HG03457 (cell line): ENCODE measurements around the gene PRSS38.

Experiments used
- ATAC-seq: cut with Tn5 transposase; IDR thresholded peaks from one replicate; pipeline ENCODE4 v1.9.1; 2021; ENCODE audit warnings: moderate number of reproducible peaks; ENCODE audit not compliant: unreplicated experiment

Gene PRSS38

DNA sequence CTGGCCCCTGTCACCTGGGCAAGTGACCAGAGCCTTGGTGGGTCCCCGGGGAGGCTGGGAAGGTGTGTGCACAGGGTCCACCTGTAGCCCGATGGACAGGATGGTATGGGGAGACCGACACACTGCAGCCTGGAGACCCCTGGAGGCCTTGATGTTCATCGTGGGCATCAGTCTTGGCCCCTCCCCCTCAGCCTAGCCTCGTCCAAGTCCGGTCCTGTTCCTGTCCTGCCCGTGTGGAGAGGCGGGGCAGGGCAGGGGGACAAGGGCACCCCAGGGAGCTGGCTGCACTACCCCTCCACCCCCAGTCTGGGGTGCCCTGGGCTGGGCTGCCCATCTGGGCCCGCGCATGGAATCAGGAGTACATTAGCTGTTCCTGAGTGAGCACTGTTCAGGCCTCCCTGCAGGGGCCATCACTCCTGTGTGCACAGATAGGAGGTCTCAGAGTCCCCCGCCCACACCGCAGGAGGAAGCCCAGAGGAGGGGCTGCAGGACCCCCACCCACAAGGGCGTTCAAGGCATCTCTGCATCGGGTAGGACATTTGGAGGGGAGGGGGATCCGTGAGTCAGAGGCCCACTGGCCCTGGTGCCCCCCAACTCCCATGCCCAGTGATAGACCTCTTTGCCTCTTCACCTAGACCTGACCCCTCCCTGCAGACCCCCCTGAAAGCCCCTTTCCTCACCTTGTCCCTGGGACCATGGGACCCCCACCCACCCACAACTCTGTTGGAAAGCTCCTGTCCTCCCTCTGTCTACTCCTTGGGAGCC, 69.1 kb downstream of the PRSS38 start:
- ATAC-seq = no peak

DNA sequence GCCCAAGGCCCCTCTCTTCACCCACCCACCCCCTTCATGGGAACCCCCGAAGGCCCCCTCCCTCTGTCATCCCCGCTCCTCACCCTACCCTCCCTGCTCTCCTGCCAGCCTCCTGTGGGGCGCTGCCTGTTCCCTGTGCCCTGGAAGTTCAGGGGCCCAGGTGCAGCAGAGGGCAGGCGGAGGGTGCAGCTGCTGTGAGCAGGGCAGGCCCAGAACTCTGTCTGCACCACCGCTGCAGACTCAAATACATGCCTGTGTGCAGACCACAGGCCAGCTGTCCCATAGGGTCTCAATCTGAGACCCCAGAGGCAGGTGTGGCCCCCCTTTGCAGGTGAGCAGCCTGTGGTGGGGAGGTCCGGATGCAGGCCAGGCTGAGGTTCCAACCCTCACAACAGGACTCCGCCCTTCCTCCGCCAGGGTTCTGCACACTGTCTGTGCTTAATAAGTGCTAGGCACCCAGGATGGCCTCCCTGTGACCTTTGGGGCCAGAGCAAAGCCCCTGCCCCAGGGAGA, 69.7 kb downstream of the PRSS38 start:
- no peak for ATAC-seq

DNA sequence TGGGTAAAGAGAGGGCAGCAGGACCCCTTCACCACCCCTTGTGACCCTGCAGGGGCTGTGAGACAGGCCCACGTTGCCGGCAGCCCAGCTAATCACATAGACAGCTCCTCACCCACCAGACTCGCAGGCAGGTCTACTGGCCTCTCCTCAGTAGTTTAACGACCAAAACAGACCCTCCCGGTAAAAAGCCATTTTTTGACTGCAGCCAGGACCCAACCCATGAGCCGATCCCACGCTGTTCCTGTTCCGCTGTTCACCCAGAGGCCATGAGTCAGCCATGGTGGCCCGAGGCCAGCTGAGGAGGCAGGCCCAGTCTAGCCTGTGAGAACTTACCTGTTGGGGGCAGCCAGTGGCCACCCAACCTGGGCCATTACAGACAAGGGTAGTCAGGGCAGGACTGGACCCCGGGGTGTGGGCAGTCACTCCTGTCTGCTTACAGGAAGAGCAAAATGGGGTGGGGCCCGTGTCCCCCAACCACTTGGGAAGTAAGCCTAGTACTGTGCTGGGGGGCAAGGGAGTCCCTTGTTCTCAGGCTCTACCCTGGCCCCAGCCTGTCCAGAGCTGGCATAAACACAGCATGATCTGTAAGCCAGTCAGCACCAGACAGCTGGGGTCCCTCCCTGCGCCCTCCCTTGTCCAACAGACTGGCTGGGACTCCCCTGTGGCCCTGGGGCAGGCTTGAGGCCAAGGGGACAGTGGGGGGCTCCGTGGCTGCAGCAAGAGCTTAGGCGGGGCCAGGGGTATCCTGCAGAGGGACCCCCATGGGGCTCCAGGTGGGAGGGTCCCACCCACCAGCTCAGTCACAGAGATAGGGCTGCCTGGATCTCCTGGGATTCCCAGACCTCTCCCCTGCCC, 70.4 kb downstream of the PRSS38 start:
- no peak for ATAC-seq

DNA sequence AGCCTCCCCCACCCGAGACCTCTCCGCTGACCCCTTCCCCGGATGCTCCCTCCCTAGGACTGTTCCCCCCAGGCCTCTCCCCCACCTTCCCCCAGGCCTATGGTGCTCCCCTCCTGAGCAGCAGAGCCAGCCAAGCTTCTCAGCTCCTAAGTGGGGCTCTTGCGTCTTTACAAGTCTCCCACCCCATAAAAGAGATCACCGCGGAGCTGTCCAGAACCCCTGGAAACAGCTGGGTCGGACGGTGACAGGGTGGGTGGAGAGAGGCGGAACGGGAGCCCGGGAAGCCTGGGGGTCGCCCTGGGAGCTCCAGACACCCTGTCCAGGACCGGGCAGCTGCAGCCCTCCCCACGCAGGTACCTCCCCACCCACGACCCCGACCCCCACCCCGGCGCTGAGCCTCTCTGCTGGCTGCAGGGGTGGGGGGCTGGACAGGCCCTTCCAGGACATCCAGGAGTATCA, 71.1 kb downstream of the PRSS38 start:
- no peak for ATAC-seq

DNA sequence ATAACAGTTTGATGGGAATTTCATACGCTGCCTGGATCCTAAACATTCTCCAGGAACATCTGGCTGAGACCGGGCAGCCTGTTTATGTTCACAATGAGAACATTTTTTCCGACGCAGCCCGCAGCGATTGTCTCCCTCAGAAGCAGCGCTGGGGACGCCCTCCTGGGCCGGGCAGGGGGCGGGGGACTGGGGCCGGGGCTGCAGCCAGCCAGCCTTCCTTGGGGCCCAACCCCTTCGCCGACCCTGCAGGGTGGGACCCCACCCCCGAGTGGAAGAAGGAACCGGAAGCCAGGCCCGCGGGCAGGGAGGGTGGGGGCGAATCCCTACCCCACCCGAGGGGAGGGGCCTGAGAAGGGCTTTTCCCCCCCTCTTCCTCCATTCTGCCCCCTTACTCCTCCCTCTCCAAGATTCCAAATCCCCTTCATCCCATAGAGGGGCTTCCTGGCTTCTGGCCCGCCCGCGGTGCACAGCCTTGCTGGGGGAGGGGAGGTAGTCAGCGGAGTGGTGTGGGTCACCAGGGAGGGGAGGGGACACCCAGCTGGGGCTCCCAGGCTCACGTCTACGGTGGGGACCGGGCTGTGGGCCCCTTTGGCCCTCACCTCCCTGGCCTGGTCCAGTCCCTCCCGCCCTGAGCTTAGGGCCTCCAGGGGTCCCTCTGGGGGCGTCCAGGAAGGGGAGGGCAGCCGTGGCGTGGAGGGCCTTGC, 71.7 kb downstream of the PRSS38 start:
- no peak for ATAC-seq

DNA sequence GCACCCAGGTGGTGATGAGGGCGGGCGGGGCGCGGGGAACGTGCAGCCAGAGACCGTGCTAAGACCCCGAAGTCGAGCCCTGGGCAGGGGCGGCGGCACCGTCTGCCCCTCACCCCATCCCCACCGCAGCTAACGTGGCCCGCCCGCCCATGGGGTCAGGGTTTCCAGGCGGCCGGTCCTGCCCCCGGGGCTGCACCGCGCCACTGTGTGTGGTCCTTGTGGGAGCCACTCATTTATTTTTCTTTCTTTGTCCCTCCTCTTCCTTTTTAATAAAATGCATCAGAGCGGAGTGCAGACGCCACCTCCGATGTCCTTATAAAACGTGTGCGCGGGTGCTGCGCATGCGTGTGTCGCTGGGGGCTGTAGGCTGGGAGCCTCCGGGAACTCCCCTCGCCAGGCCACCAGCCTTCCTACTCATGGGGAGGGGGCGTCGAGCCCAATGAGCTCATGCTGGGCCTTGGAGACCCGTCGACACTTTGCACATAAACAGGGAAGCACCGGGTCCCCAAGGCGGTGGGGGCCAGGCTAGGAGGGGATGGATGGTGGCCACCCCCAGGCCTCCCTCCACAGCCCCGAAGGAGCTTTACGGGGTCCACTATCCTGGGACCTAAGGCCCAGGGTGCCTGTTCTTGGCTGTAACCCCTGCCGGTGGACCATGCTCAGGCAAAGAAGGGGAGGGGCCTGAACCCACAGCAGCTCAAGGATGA, 72.4 kb downstream of the PRSS38 start:
- ATAC-seq = no peak

DNA sequence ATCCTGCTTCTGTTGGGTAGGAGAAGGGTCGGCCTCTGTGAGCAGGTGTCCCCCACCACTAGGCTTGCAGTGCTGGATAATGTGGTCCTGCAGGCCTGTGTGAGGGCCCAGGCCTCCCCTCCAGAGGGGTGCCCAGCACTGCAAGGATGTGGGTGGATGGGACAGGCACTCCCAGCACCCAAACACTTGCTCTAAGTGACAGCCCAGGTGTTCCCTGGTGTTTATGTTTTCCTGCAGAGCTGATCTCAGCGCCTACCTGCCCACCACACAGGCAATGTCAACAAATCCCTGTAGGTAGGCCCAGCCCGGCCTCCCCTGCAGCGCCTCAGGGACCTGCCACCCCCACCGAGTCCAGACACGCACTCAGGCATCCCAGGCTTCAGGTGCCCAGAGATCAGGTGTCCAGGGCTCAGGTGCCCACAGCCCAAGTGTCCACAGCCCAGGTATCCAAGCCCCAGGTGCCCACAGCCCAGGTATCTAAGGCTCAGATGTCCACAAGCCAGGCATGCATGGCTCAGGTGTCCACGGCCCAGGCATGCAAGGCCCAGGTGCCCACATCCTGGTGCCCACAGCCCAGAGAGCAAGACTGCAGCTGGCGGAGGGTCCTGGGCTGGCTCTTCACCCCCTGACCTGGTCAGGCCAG, 73.0 kb downstream of the PRSS38 start:
- ATAC-seq = no peak

DNA sequence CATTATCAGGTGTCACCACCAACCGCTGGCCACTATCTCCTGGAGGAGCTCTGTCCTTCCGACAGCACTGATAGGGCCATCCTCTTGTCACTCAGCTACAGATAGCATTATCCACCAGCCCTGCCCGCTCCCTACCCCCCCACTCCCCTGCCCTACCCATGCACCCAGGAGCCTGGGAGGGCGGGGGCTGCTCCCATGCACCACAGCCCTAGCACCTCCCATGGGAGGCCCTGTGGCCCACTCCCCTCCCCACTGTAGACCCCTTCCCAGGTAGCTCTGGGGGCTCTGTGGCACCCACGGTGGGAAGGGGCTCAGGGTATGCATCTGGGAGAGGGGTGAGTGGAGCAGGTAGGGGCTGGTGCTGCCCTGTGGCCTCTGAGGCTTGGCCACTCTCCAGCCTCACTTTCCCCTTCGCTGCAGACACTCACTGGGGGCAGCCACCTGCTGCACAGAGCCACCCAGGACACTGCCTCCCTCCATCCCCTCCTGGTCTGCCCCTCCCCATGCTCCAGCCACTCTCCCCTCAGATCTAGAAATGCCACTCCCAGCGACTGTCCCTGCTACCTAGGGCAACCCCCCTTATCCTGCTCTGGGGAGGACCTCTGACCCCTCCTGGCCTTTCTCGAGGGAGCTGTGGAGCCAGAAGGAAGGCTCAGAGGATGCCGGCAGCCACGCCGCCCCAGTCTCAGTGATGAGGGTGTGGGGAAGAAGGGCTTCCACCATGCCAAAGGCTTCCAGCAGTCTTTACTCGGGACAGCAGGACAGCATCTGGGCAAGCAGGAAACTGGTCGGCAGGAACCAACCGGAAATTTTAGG, 73.8 kb downstream of the PRSS38 start:
- ATAC-seq = no peak

DNA sequence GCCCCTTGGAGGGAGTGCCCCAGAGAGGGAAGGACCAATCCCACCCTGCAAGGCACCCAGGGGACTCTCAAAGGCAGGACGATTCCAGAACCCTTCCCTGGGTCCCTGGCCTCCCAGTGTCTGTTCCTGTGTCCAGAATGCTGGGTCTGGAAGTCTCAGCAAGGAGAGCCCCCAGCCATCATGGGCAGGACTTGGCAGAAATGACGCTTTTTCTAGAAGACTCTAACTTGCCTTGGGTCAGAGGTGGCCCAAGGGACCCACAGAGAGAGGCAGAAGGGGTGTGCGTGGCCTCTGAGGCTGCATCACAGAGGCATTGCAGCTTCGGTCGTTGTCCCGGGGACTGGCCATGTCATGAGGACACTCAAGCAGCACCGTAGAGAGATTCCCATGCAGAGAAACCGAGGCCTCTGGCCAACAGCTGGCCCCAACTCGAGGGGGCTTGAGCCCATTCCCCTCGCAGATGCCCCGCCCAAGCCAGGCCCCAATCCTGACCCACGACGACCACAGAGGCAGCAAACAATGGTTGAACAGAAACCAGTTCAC, 74.5 kb downstream of the PRSS38 start:
- no peak for ATAC-seq

DNA sequence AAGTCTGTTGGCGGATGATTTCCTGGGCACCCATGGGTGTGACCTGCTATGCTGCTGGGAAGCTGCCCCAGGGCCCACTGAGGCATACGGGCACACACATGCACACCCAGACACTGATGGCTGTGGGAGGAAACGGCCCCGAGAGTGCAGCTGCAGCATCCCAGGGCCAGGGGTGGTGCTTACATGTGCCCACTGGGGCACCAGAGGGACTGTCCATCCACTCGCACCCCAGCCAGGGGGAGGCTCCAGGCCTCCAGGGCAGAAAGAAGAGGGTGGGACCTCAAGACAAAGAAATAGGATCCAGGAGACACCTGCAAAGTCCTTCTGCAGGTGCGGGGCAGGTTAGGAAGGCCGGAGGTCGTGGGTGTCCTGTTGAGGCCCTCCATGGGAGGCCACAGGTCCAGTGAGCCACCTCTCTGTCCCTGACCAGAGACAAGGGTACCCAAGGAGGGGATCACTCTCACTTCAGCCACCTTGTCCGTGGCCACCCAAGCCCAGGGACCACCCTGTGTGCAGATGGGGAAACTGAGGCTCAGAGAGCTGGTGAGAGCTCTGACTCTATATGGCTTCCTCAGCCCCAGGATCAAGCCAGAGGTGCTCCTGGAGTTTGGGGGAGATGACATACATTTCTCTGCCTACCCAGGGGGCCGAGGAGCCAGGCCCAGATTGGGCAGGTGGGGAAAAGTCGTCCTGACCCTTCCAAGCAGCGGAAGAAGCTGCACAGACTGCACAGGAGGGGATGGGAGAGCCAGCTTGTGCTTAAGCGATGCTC, 75.2 kb downstream of the PRSS38 start:
- no peak for ATAC-seq

DNA sequence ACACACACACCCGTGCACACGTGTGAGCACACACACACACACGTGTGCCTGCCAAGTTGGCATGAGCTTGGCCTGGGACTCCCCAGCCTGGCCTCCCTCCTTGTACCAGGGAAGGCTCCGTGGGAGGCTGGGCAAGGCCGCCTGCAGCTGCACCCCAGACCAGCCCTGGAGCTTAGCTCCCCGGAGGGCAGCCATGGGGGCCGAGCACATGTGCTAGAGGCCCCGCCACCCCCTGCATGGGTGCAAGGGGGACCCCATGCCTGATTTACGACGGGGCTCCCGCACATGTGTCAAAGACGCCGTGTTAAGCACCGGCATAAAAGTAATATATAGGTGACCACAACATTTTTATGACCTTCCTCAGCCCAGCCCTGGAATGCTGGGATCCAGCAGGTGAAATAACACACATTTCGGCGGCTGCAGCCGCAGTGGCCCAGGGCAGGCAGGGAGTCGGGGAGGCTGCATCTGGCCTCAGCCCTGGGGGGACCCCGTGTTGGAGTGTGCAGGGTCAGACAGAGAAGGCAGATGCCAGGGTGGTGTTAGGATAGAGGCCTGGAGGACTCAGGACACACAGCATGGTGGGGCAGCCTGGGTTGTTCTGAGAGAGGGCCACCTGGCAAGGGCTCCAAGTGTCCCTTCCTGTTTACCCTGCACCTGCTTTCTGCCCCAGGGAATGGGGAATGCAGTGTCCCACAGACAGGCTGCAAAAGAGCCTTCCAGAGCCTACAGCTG, 75.9 kb downstream of the PRSS38 start:
- ATAC-seq = no peak

DNA sequence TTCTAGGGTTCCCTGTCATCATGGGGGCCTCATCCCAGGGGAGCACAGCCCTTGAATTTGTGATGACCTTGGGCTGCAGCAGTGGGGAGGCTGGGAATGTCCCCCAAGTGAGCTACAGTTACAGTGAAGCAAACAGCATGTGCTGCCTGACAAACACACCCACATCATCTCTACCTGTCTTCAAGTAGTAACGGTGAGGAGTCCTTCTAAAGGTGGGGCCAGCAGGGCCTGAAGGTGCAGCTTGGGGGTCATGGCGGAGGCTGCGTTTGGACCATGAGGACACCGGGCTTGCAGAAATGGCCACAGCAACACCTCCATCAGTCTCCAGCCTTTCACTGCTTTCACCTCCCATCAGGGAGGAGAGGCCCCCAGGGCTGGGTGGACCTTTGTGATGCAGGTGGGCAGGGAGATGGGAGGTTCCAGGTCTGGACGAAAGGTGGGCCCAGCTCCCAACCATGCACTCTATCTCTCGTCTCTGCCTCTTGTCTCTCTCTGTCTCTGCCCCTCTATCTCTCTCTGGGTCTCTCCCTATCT, 76.5 kb downstream of the PRSS38 start:
- no peak for ATAC-seq

DNA sequence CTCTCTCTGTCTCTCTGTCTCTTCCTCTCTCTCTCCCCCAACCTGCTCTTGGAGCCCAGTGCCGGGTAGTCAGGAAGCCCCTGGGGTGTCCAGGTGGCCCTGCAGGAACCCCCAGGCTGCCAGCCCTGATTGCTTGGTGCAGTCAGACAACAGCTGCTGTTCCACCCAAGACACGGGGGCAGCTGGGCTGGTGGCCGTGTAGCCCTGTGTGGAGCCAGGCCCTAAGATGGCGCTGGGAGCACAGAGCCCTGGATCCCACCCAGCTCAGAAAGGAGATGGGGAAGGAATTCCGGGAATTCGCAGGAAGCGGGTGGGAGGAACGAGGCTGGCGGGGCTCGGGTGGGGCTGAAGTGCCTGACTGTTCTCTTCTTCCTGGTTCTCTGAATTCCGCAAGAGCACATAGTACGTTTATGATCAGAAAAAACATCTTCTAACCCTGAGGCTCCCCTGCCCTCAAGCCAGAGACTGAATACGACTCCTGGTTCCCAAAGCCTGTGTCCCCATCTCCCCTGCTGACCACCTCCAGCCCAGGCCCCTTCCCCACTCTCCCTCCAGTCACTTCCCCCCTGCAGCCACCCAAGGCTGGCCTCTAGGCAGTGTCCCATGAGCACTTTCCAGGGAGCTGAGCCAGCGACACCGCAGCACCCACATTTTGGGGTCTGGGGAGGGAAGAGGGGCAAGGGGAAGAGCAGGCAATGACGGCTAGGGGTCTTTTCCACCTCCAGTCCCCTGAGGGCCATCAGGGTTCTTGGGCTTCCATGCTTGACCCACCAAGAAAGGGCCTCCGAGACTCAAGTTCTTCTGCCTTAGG, 77.2 kb downstream of the PRSS38 start:
- ATAC-seq = no peak

DNA sequence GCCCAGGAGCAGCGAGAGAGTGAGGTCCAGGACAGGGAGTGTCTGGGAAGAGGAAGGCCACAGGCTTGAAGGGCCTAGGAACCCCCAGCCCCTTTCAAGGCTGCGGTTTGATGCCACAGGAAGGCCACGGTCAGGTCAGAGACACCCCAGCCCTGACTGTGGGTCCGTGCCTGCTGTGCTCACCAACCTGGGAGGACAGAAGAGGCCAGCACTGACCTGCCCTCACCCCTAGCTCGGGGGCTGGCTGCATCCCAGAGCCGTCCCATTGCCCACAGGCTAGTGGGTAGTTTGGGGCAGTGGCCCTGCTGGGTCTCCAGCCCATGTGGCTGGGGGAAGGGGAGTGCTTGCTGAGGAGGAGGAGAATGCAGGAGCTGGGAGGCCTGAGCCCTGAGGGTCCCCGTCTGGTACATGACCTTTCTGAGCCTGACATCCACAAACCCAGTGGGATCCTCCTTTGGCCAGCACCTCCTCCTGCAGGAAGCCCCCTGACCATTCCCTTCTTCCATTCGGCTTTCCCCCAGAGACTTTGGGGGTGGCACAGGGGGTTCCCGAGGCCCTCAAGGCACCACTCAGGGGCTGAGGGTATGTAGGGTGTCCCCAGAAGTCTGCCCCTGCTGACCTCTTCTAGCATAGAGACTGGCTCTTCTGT, 77.9 kb downstream of the PRSS38 start:
- no peak for ATAC-seq

DNA sequence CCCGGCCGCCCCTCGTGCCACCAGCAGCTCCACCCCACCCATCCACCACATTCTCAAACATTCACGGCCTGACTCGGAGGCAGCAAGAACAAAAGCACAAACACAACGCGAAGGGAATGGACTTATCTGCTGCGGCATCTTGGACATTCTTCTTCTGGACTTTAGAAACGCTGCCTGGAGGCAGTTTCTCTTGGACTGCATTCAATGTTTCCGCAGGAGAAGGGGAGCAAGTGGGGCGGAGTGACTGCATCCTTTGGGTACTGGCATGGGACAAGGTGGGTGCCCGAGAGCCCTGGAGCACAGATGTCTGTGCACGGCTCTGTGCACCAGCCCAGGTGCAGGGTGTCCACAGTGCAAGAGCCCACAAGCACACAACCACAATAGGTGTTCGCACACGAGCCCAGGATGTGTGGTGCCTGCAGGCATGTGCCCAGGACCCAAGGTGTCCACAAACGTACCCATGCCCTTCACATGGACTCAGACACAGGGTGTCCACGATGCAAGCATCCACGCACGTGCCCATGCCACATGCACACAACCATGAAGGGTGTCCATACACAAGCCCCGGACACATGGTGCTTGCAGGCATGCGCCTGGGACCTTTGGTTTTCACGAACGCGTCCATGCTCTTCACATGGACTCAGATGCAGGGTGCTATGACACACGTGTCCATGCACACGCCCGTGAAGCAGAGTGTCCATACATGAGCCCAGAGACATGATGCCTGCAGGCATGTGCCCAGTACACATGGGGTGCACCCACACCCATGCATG, 78.7 kb downstream of the PRSS38 start:
- ATAC-seq = no peak
